NB4 (cell line): Measurements from ENCODE around the gene ECHDC3.

Source experiments
- DNase-seq: peaks from one replicate; pipeline ENCODE4 v3.0.0; 2010; ENCODE audit warnings: low read depth
- H3K4me3 ChIP-seq: one replicate; pipeline ENCODE4 v1.5.1; 2011; ENCODE audit warnings: mild to moderate bottlenecking, low read depth, low read length, moderate library complexity
- MAX ChIP-seq: IDR thresholded peaks from 2 replicates; pipeline ENCODE4 v1.6.1; 2011; ENCODE audit warnings: low read depth, low read length
- MYC ChIP-seq: IDR thresholded peaks from 2 replicates; pipeline ENCODE4 v1.6.1; 2011; ENCODE audit warnings: low read depth, low read length
- POLR2A ChIP-seq: IDR thresholded peaks from 2 replicates; pipeline ENCODE4 v1.6.1; 2011; ENCODE audit warnings: mild to moderate bottlenecking; ENCODE audit not compliant: insufficient read length; ENCODE audit errors: extremely low read depth
- TF ChIP-seq, protein P1 (sequence below): IDR thresholded peaks from one replicate; pipeline ENCODE4 v1.5.1; 2012; ENCODE audit warnings: low read depth, low read length

The ECHDC3 gene

DNA sequence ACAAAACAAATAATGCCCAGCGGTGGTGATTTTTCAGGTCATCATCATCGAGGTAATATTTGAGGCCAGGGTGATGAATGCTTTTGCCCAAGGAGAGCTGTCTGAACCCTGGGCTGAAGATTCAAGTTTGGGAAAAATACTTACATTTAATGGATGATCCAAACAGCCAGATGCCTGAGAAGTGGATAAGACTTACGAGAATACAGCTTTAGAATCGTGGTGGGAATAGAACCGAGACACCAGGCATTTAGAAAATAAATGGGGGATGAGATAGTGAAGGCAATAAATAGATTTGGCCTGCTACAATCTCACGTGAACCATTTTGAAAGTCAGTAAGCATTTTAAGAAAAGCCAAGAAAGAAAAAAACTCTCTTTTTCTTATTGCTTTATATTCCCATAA is 68.8 kb downstream of the ECHDC3 start:
- TF ChIP-seq MAX, result no peak
- TF ChIP-seq POLR2A, result no peak
- TF ChIP-seq MYC, result no peak
- TF ChIP-seq, protein P1, sequence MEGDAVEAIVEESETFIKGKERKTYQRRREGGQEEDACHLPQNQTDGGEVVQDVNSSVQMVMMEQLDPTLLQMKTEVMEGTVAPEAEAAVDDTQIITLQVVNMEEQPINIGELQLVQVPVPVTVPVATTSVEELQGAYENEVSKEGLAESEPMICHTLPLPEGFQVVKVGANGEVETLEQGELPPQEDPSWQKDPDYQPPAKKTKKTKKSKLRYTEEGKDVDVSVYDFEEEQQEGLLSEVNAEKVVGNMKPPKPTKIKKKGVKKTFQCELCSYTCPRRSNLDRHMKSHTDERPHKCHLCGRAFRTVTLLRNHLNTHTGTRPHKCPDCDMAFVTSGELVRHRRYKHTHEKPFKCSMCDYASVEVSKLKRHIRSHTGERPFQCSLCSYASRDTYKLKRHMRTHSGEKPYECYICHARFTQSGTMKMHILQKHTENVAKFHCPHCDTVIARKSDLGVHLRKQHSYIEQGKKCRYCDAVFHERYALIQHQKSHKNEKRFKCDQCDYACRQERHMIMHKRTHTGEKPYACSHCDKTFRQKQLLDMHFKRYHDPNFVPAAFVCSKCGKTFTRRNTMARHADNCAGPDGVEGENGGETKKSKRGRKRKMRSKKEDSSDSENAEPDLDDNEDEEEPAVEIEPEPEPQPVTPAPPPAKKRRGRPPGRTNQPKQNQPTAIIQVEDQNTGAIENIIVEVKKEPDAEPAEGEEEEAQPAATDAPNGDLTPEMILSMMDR, result no peak
- no peak for DNase-seq
- H3K4me3 ChIP-seq, result no peak overlapping the region

- DNase-seq, result no peak
- no peak overlapping the region for H3K4me3 ChIP-seq
- TF ChIP-seq MYC, result no peak
- TF ChIP-seq POLR2A, result no peak
- TF ChIP-seq, protein P1, result no peak
- no peak for TF ChIP-seq MAX
Observed at GRCh38 chr10:11813177-11813576, 71.0 kb downstream of the ECHDC3 start.
